BLaER1 (cell line): ENCODE data around the gene MAP3K5.

Source experiments
- H3K27ac ChIP-seq: shearing (Covaris generic); formaldehyde crosslinking; 2 replicates; pipeline ENCODE4 v1.8.1; 2022
- H3K27me3 ChIP-seq: shearing (Covaris generic); formaldehyde crosslinking; 2 replicates; pipeline ENCODE4 v1.8.1; 2022
- H3K36me3 ChIP-seq: shearing (Covaris generic); formaldehyde crosslinking; 2 replicates; pipeline ENCODE4 v1.8.1; 2022
- H3K4me1 ChIP-seq: shearing (Covaris generic); formaldehyde crosslinking; 2 replicates; pipeline ENCODE4 v1.8.1; 2022
- H3K4me2 ChIP-seq: shearing (Covaris generic); formaldehyde crosslinking; 2 replicates; pipeline ENCODE4 v1.8.1; 2022
- H3K4me3 ChIP-seq: shearing (Covaris generic); formaldehyde crosslinking; 2 replicates; pipeline ENCODE4 v1.8.1; 2022
- H3K9ac ChIP-seq: shearing (Covaris generic); formaldehyde crosslinking; 2 replicates; pipeline ENCODE4 v1.8.1; 2022
- H3K9me3 ChIP-seq: shearing (Covaris generic); formaldehyde crosslinking; 2 replicates; pipeline ENCODE4 v1.8.1; 2022
- H4K20me1 ChIP-seq: shearing (Covaris generic); formaldehyde crosslinking; 2 replicates; pipeline ENCODE4 v1.8.1; 2022
- Cebpa-rat ChIP-seq: shearing (Covaris generic); IDR thresholded peaks from 2 replicates; pipeline ENCODE4 v1.8.1; 2022

Gene MAP3K5

GRCh38 chr6:136729832-136730231 is 62.4 kb downstream of the MAP3K5 start:
- 0 out of 2 replicates have a peak, but pooled peaks cover 10% of the 10 kb centered on the region for H3K9me3 ChIP-seq
- TF ChIP-seq Cebpa-rat = no peak
- H3K4me3 ChIP-seq = no peak overlapping the region
- no peak overlapping the region for H3K4me2 ChIP-seq
- H3K27me3 ChIP-seq = no peaks in the 10 kb centered on the region
- no peak overlapping the region for H3K9ac ChIP-seq
- H3K36me3 ChIP-seq = no peaks in the 10 kb centered on the region
- peaks cover 27% of the 10 kb centered on the region for H3K4me1 ChIP-seq
- H4K20me1 ChIP-seq = no peaks in the 10 kb centered on the region
- H3K27ac ChIP-seq = no peak overlapping the region

GRCh38 chr6:136728976-136729515 is 63.2 kb downstream of the MAP3K5 start:
- H3K36me3 ChIP-seq = no peaks in the 10 kb centered on the region
- no peak overlapping the region for H3K9ac ChIP-seq
- H3K4me2 ChIP-seq = no peak overlapping the region
- H3K4me1 ChIP-seq = peaks cover 24% of the 10 kb centered on the region
- no peak overlapping the region for H3K4me3 ChIP-seq
- TF ChIP-seq Cebpa-rat = no peak
- no peak overlapping the region for H3K27ac ChIP-seq
- H3K9me3 ChIP-seq = 0 out of 2 replicates have a peak, but pooled peaks cover 10% of the 10 kb centered on the region
- no peaks in the 10 kb centered on the region for H3K27me3 ChIP-seq
- no peaks in the 10 kb centered on the region for H4K20me1 ChIP-seq

- H3K27ac ChIP-seq = no peak overlapping the region
- H3K4me2 ChIP-seq = no peak overlapping the region
- no peaks in the 10 kb centered on the region for H4K20me1 ChIP-seq
- peaks cover 24% of the 10 kb centered on the region for H3K4me1 ChIP-seq
- H3K9ac ChIP-seq = no peak overlapping the region
- H3K36me3 ChIP-seq = no peaks in the 10 kb centered on the region
- no peak overlapping the region for H3K4me3 ChIP-seq
- H3K9me3 ChIP-seq = 0 out of 2 replicates have a peak, but pooled peaks cover 10% of the 10 kb centered on the region
- no peak for TF ChIP-seq Cebpa-rat
- no peaks in the 10 kb centered on the region for H3K27me3 ChIP-seq
Measured at GRCh38 chr6:136728033-136728939, 64.0 kb downstream of the MAP3K5 start.

- Histone ChIP-seq H3K9me3 (0 out of 2 replicates have a peak, but pooled peaks cover 10% of the 10 kb centered on the region), H3K4me2 (no peak overlapping the region), H3K4me1 (peaks cover 13% of the 10 kb centered on the region), H3K36me3 (no peaks in the 10 kb centered on the region), H3K27me3 (no peaks in the 10 kb centered on the region), H3K9ac (no peak overlapping the region), H3K4me3 (no peak overlapping the region), H3K27ac (no peak overlapping the region), H4K20me1 (no peaks in the 10 kb centered on the region)
- TF ChIP-seq Cebpa-rat = no peak
Measured at GRCh38 chr6:136726837-136727557, 65.3 kb downstream of the MAP3K5 start.

- Histone ChIP-seq H3K9me3 (peaks cover 4% of the 10 kb centered on the region), H3K9ac (no peak overlapping the region), H4K20me1 (no peaks in the 10 kb centered on the region), H3K36me3 (no peaks in the 10 kb centered on the region; the same call in 1 of the 2 replicates), H3K4me2 (no peak overlapping the region), H3K4me3 (no peak overlapping the region), H3K27ac (no peak overlapping the region), H3K4me1 (peaks cover 24% of the 10 kb centered on the region), H3K27me3 (no peaks in the 10 kb centered on the region)
- no peak for TF ChIP-seq Cebpa-rat
Measured at GRCh38 chr6:136725124-136725523, 67.2 kb downstream of the MAP3K5 start.

- Histone ChIP-seq H3K36me3 (no peaks in the 10 kb centered on the region; the same call in 1 of the 2 replicates), H3K9ac (no peak overlapping the region), H3K9me3 (peaks cover 4% of the 10 kb centered on the region), H4K20me1 (no peaks in the 10 kb centered on the region), H3K4me3 (no peak overlapping the region), H3K4me2 (peak overlapping the region; percentile 43), H3K27ac (no peak overlapping the region), H3K27me3 (no peaks in the 10 kb centered on the region), H3K4me1 (peaks cover 38% of the 10 kb centered on the region)
- no peak for TF ChIP-seq Cebpa-rat
Measured at GRCh38 chr6:136723780-136724179, 68.5 kb downstream of the MAP3K5 start.

- Histone ChIP-seq H3K9ac (no peak overlapping the region), H3K27me3 (no peaks in the 10 kb centered on the region), H3K36me3 (no peaks in the 10 kb centered on the region; the same call in 1 of the 2 replicates), H3K9me3 (peaks cover 4% of the 10 kb centered on the region), H4K20me1 (no peaks in the 10 kb centered on the region), H3K4me2 (no peak overlapping the region), H3K27ac (no peak overlapping the region), H3K4me1 (peaks cover 61% of the 10 kb centered on the region), H3K4me3 (no peak overlapping the region)
- TF ChIP-seq Cebpa-rat = no peak
Measured at GRCh38 chr6:136721467-136721866, 70.8 kb downstream of the MAP3K5 start.

- H3K27me3 ChIP-seq = no peaks in the 10 kb centered on the region
Measured at GRCh38 chr6:136720045-136720770, 72.1 kb downstream of the MAP3K5 start.

More at GRCh38 chr6:136720045-136720770, 72.1 kb downstream of the MAP3K5 start:
- peaks cover 71% of the 10 kb centered on the region for H3K4me1 ChIP-seq
- peak overlapping the region; percentile 9; the same call in 1 of the 2 replicates for H3K9ac ChIP-seq
- H4K20me1 ChIP-seq = no peaks in the 10 kb centered on the region
- TF ChIP-seq Cebpa-rat = no peak
- H3K9me3 ChIP-seq = peaks cover 4% of the 10 kb centered on the region
- peak overlapping the region; percentile 85 for H3K4me2 ChIP-seq
- H3K4me3 ChIP-seq = 0 out of 2 replicates have a peak overlapping the region, but pooled peaks have one; percentile 29
- H3K36me3 ChIP-seq = no peaks in the 10 kb centered on the region; the same call in 1 of the 2 replicates
- H3K27ac ChIP-seq = peak overlapping the region; percentile 64
